Metanephros (tissue), 2 donors: ENCODE measurements around the gene IER3IP1. TPM values are rescaled to one million over a fixed set of nuclear protein-coding genes. Genes with fewer than 3 reads are reported as not detected.

Source experiments
- small RNA-seq: library from RNA; depleted of rRNA; stranded (forward); fragments of <200 nt; gene quantifications from one replicate; pipeline ENCODE3, GENCODE V24; 2014; ENCODE audit warnings: low replicate concordance
- total RNA-seq: library from RNA; depleted of rRNA; stranded (reverse); fragments of >200 nt; gene quantifications from one replicate; pipeline ENCODE4 v1.2.3, GENCODE V29; 2014

IER3IP1 gene
- total RNA-seq: 25.9 TPM

GRCh38 chr18:47175898-47176575 is at the start of gene IER3IP1:
Gene IER3IP1 (minus strand): TSS chr18:47176364. CDS start chr18:47176277, 87 bp downstream.

GRCh38 chr18:47150029-47150823 is 25.9 kb downstream of the IER3IP1 start, which contains the start of gene HDHD2:
Gene HDHD2 (minus strand): TSS chr18:47150500. CDS start chr18:47136439, 14,061 bp downstream.

Small RNA genes within 50 kb of the gene (small RNA-seq; reads per million reads assigned to genes)
- not detected for gene AC012254.4

Other genes starting within 250 kb of the IER3IP1 start
- gene ELOA2, start 140.7 kb downstream of the IER3IP1 start, total RNA-seq: not detected
- 35.4 TPM for gene HDHD2, start 25.9 kb downstream of the IER3IP1 start, total RNA-seq
- gene SKOR2, start 75.3 kb upstream of the IER3IP1 start, total RNA-seq: not detected